ENCODE results near the gene PKP4. TPM values are rescaled to one million over a fixed set of nuclear protein-coding genes. Genes with fewer than 3 reads are reported as not detected.

Gene PKP4
- total and polyA plus RNA-seq, 2 donors (not counting 1 experiment from before 2014, with no cell fraction given): 2.0 to 13.3 TPM

GRCh38 chr2:158482594-158482993, 25.8 kb downstream of the PKP4 start:
- no peaks in the 10 kb centered on the region for H3K27me3 ChIP-seq (replicated peaks in 1 of 4; ENCODE audit: control extremely low read depth in 1 of 4, control insufficient read depth in 3 of 4, insufficient read depth in 4 of 4, low read length in 3 of 4)
- H3K36me3 ChIP-seq (replicated peaks in 1 of 2; ENCODE audit: control extremely low read depth in 1 of 2, control insufficient read depth in 1 of 2, extremely low read depth in 1 of 2, insufficient read depth in 2 of 2, low read length in 1 of 2): no peaks in the 10 kb centered on the region
- CTCF ChIA-PET: no interaction called here
- no peak overlapping the region for H3K27ac Mint-ChIP-seq
- no peaks in the 10 kb centered on the region for H3K27me3 Mint-ChIP-seq
- no peaks in the 10 kb centered on the region for H3K9me3 ChIP-seq (ENCODE audit: control extremely low read depth in 1 of 3, control insufficient read depth in 2 of 3, insufficient read depth in 1 of 3, low read length in 2 of 3)
- POLR2A ChIA-PET: no interaction called here
- no peaks in the 10 kb centered on the region for H4K20me1 ChIP-seq (ENCODE audit: control insufficient read depth, insufficient read depth, low read length, poor library complexity, severe bottlenecking)
- H3K4me1 Mint-ChIP-seq: peaks cover under 1% of the 10 kb centered on the region
- no peak overlapping the region for H3K4me3 ChIP-seq (ENCODE audit: control extremely low read depth in 1 of 5, extremely low read depth in 1 of 5, insufficient read depth in 1 of 5, low read depth in 2 of 5, low read length in 4 of 5)
- no peaks in the 10 kb centered on the region for H3K79me2 ChIP-seq (ENCODE audit: control insufficient read depth, insufficient read depth, low read length)
- DNase-seq (no peak), ATAC-seq (ENCODE audit: low read depth) (no peak)
- H3K4me2 ChIP-seq (replicated peaks; ENCODE audit: low read depth, low read length, poor library complexity, severe bottlenecking): no peak overlapping the region
- H3K9ac ChIP-seq (ENCODE audit: low read length): no peak overlapping the region
- H3K4me1 ChIP-seq (ENCODE audit: control insufficient read depth in 2 of 2, insufficient read depth in 2 of 2, low read length in 2 of 2): no peaks in the 10 kb centered on the region
- no peak overlapping the region for H2AFZ ChIP-seq (ENCODE audit: insufficient read depth, low read depth, low read length, poor library complexity, severe bottlenecking)
- intact Hi-C loops (cut with micrococcal nuclease): no loop called here
- no peak for TF ChIP-seq CTCF (IDR thresholded peaks at IDR 0.05)
- no peak for TF ChIP-seq EZH2 (IDR thresholded peaks at IDR 0.05; ENCODE audit: borderline replicate concordance, insufficient read depth, low read depth, low read length, poor library complexity, severe bottlenecking)
- H3K4me3 Mint-ChIP-seq: no peak overlapping the region
- no peaks in the 10 kb centered on the region for H3K9me3 Mint-ChIP-seq (ENCODE audit: insufficient read depth)
- H3K27ac ChIP-seq (ENCODE audit: low read length in 2 of 2): no peak overlapping the region

- Histone ChIP-seq H3K9me3 (ENCODE audit: control extremely low read depth in 1 of 3, control insufficient read depth in 2 of 3, insufficient read depth in 1 of 3, low read length in 2 of 3) (no peaks in the 10 kb centered on the region), H3K4me2 (replicated peaks; ENCODE audit: low read depth, low read length, poor library complexity, severe bottlenecking) (no peak overlapping the region), H3K27ac (ENCODE audit: low read length in 2 of 2) (no peak overlapping the region), H3K4me1 (ENCODE audit: control insufficient read depth in 2 of 2, insufficient read depth in 2 of 2, low read length in 2 of 2) (no peaks in the 10 kb centered on the region), H3K27me3 (replicated peaks in 1 of 4; ENCODE audit: control extremely low read depth in 1 of 4, control insufficient read depth in 3 of 4, insufficient read depth in 4 of 4, low read length in 3 of 4) (no peaks in the 10 kb centered on the region), H3K36me3 (replicated peaks in 1 of 2; ENCODE audit: control extremely low read depth in 1 of 2, control insufficient read depth in 1 of 2, extremely low read depth in 1 of 2, insufficient read depth in 2 of 2, low read length in 1 of 2) (no peaks in the 10 kb centered on the region), H2AFZ (ENCODE audit: insufficient read depth, low read depth, low read length, poor library complexity, severe bottlenecking) (no peak overlapping the region), H3K9ac (ENCODE audit: low read length) (no peak overlapping the region), H3K4me3 (ENCODE audit: control extremely low read depth in 1 of 5, extremely low read depth in 1 of 5, insufficient read depth in 1 of 5, low read depth in 2 of 5, low read length in 4 of 5) (no peak overlapping the region), H4K20me1 (ENCODE audit: control insufficient read depth, insufficient read depth, low read length, poor library complexity, severe bottlenecking) (no peaks in the 10 kb centered on the region), H3K79me2 (ENCODE audit: control insufficient read depth, insufficient read depth, low read length) (no peaks in the 10 kb centered on the region)
- DNase-seq (no peak), ATAC-seq (ENCODE audit: low read depth) (no peak)
- CTCF ChIA-PET: no interaction called here
- Mint-ChIP-seq H3K4me1 (no peaks in the 10 kb centered on the region), H3K27ac (no peak overlapping the region), H3K27me3 (no peaks in the 10 kb centered on the region), H3K4me3 (no peak overlapping the region), H3K9me3 (ENCODE audit: insufficient read depth) (no peaks in the 10 kb centered on the region)
- POLR2A ChIA-PET: no interaction called here
- TF ChIP-seq CTCF (IDR thresholded peaks at IDR 0.05) (no peak), EZH2 (IDR thresholded peaks at IDR 0.05; ENCODE audit: borderline replicate concordance, insufficient read depth, low read depth, low read length, poor library complexity, severe bottlenecking) (no peak)
- WGBS (ENCODE audit: insufficient coverage): 87% methylated on average over 6 of the region's 8 CpGs
- intact Hi-C loops (cut with micrococcal nuclease): no loop called here
Measured at GRCh38 chr2:158484892-158485556, 28.3 kb downstream of the PKP4 start.
